GM12875 (cell line): ENCODE results near the gene AHDC1.

ENCODE experiments used
- H3K4me3 ChIP-seq: one replicate; pipeline ENCODE4 v1.5.1; 2011; ENCODE audit warnings: low read depth, low read length, control low read depth
- CTCF ChIP-seq: IDR thresholded peaks from 2 replicates; pipeline ENCODE4 v1.5.1; 2011; ENCODE audit warnings: low read depth, mild to moderate bottlenecking, control low read depth, inconsistent platforms, low read length, moderate library complexity, borderline replicate concordance; ENCODE audit not compliant: insufficient read depth

Gene AHDC1

GRCh38 chr1:27617420-27617819, 13.5 kb upstream of the AHDC1 start:
- no peak for TF ChIP-seq CTCF
- H3K4me3 ChIP-seq = no peak overlapping the region

GRCh38 chr1:27616441-27616840, 12.5 kb upstream of the AHDC1 start:
- TF ChIP-seq CTCF = no peak

GRCh38 chr1:27615346-27616192, 11.6 kb upstream of the AHDC1 start:
- H3K4me3 ChIP-seq = no peak overlapping the region

More at GRCh38 chr1:27616441-27616840, 12.5 kb upstream of the AHDC1 start:
- no peak overlapping the region for H3K4me3 ChIP-seq

GRCh38 chr1:27614625-27615344, 10.8 kb upstream of the AHDC1 start:
- TF ChIP-seq CTCF = no peak
- no peak overlapping the region for H3K4me3 ChIP-seq

More at GRCh38 chr1:27615346-27616192, 11.6 kb upstream of the AHDC1 start:
- no peak for TF ChIP-seq CTCF

- no peak for TF ChIP-seq CTCF
- H3K4me3 ChIP-seq = no peak overlapping the region
Observed at GRCh38 chr1:27614043-27614624, 10.2 kb upstream of the AHDC1 start.

- no peak for TF ChIP-seq CTCF
- H3K4me3 ChIP-seq = no peak overlapping the region
Observed at GRCh38 chr1:27612718-27613117, 8.8 kb upstream of the AHDC1 start.

GRCh38 chr1:27611450-27611849, 7.5 kb upstream of the AHDC1 start:
- TF ChIP-seq CTCF = no peak
- H3K4me3 ChIP-seq = no peak overlapping the region
